ENCODE data around the gene PTPRN2.

Gene PTPRN2

DNA sequence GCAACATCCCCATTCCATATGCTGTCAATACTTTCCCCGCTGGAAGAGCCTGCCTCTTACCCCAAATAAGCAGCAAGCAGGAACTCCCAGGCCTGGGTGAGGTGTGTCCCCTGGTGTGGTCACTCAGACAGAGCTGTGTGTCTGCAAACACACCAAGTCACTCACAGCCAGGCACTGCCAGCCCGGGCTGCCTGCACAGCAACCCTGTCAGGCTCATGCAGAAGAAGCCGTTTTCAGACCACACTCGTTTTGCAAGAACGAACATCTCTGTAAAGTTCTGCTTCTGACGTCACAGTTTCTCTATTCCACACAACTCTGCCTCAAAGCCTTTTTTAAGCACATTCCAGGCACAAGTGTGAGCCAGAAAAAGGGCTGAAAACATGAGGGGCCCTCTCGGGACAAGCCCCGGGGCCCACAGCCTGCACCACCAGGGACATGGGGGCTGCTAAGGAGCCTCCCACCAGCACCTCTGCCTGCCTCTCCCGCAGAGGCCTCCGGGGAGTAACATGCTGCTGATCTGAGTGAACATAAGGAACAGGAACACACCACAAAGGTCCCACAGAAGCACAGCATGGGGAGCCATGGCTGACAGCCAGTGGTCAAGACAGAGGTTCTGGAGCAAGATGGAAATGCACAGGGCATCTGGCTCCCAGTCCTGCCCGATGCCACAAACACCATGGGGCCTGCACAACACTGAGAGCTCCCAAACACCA lies 11.4 kb downstream of the PTPRN2 start:
- DNase-seq, result no peak

DNA sequence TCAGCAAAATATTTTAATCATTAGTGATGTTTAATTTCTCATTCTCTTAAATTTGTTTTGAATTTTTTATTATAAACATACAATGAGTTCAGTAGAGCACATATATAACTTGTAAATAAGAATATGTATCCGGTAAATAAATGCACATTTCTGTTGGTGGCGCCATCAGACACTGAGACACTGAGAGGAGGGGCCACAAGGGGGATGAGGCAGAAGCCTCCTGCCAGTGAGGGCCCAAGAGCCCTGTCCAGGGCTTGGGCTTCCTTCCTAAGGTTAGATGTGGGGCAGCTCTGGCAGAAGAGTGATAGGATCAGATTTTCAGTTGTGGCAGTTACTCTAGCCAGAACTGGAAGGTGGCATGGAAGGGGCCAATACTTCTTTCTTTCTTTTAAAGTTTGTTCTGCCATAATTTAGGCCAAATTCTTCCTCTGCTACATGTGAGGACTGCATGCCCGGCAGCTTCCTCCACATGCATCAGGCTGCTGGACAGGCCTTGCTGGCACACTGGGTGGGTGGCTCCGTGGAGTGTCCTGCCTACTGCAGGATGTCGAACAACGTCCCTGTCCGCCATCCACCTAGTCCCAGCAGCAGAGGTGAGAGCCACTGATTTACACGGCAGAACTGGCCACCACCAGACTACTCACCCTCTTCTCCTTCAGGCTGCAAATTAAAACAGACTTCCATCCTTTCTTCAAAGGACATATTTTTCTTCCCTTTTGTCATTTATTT lies 13.2 kb downstream of the PTPRN2 start:
- no peak for DNase-seq

DNA sequence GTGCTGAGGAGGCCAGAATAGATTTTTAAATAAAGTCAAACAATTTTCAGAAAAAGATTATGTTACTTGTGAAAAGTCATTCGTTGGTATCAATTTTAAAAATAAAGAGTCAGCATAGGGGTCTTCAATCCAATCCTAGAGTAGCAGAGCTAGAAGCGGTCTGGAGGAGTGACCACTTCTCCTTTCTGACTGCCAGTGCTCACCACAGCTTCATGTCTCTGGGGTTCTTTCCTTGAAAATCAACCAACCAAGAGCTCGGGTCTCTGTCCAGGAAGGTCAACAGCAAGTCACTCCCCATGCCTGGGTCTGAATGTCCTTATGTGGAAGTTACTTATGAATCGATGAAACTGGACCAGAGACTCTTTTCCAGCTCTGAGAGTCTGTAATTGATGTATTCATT lies 14.3 kb downstream of the PTPRN2 start:
- DNase-seq, result no peak

DNA sequence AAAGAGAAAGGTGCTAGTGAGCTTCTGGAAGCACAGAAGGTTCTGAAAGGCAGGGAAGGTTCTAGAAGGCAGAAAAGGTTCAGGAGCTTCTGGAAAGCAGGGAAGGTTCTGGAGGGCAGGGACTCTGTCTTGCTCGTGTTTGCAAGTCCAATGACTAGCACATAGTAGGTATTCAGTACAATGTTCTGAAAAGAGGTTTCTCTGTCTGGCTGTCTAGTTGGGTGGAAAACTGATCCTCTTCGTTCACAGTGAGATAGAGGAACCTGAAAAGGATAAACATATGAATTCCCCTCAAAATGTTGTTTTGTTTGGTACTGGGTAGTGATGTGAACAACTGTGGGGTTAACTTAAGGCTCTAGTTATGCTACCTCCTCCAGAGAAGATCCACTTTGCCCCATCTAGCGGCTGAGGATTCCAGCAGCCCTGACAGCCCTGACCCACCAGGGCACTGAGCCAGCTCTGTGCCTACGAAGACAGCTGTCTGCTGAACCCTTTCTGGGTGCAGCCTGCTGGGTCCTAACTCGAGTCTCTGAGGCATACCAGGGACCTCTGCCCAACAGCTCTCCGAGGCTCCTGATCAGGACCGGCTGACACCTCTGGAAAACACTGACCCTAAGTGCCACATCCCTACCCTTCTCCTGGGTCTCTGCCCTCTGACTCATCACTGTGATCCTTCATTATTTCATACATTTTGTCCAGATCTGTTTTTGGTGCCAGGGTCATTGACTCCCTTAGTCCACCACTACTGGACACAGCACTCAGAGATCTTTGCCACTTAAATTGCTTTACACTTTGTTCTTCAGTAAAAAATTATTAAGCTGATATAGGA lies 15.4 kb downstream of the PTPRN2 start:
- no peak for DNase-seq

DNA sequence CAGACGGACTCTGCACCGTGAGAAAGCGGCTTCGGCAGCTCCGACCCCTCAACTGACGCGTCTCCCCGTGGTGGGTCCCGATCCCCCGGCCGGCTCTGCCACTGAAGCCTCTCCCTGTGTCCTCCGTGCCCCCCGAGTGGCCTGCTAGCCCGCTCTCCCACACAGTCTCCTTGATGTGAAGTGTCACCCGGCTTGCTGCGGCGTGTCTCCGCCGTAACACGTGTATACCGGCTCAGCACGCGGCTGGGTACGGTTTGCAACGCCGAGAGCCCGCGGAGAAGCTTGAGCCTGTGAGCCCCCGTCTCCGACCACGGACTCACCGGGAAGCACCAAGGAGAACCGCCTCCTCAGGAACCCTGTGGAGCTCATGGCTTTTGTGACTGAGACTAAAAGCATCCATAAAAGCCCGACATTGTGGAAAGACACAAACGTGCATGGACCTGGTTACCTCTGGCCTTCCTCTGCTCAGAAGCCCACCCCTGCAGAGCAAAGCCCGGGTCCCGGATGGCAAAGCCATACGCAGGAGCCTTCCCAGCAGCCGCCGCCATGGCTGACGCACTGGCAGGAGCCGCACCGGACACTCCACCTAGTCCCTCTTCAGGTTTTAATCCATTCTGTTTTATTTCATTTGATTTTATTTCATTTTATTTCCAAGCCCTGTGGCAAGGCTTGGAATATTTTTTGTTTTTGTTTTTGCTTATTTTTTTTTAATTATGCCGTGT lies 17.0 kb downstream of the PTPRN2 start:
- DNase-seq, result no peak

DNA sequence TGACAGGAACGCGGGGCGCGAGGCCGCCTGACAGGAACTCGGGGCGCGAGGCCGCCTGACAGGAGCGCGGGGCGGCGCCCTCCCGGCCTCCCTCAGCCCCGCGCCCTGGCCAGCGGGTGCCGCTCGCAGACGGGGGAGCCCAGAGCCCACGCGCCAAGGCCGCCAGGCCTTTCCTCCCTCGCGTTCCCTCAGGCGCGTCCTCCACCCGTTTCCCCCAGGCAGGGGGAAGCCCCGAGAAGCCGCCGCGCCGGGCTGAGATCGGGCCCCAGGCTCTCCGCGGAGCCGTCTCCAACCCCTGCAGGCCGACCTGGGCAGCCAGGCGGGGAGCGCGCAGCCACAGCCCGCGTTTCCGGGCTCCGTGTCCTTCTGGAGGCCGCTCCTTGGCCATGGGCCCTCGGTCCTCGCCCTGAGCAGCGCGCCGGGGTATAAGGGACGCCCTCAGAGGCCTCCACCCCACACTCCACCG lies 17.7 kb downstream of the PTPRN2 start:
- DNase-seq, result no peak

DNA sequence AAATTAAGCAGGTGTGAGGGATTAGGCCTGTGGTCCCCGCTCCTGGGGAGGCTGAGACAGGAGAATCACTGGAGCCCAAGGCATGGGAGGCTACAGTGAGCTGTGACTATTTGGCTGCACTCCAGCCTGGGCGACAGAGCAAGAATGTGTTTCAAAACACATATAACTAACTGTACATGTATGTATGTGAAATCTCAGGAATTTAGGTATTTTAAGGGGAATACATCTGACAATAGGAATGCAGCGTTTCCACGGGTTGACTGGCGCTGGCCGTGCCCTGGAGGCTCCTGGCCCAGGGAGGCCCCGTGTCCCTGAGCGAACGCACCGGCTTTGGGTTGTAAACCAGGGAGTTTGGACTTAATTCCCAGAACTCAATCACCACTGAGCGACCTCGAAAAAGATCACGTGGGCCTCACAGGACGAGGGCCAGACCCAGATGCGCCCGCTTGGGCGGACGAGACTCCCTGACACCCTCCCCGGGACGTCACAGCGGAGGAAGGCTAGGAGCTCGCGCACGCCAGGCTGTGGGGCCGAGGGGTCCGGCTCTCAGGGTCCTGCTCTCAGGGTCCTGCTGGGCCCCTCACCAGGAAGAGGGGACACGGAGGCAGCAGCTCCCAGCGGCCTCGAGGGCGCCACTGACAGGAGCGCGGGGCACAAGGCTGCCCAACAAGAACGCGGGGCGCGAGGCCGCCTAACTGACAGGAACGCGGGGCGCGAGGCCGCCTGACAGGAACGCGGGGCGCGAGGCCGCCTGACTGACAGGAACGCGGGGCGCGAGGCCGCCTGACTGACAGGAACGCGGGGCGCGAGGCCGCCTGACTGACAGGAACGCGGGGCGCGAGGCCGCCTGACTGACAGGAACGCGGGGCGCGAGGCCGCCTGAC lies 18.4 kb downstream of the PTPRN2 start:
- no peak for DNase-seq

DNA sequence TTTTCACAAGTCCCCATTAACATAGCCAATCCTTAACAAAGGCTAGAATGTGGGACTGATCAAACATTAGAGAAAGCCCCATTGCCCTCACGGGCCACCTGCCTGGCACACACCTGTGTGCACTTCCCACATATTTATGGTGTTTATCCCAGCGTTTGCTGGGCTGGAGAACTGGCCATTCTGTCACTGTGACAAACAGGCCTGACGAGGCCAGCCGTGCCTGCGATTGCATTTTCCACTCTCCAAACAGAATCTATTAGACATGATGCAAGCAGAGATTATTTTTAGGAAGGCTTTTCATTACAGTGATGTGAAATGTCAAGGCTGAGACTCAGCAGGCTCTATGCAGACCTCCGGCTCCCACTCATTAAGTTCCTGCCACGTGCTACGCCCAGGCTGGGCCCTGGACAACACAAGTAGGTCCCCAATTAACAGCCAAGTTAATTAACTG lies 20.4 kb downstream of the PTPRN2 start:
- no peak for DNase-seq

DNA sequence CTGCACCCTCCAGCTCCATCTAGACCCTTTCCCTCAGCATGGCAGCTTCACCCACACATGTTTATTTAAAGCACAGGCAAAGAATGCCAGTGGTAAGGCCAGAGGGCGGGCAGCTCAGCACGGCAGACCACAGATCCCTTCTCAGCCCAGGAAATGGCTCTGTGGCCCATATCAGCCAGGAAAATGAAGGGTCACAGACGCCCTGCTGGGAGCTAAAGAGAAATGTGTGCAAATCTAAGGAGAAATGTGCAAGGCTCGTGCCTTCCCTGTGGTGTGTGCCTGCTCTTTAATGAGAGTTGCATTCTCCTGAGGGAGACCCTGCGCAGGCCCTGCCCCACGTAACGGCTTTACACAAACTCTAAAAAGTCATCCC lies 23.0 kb downstream of the PTPRN2 start:
- no peak for DNase-seq

DNA sequence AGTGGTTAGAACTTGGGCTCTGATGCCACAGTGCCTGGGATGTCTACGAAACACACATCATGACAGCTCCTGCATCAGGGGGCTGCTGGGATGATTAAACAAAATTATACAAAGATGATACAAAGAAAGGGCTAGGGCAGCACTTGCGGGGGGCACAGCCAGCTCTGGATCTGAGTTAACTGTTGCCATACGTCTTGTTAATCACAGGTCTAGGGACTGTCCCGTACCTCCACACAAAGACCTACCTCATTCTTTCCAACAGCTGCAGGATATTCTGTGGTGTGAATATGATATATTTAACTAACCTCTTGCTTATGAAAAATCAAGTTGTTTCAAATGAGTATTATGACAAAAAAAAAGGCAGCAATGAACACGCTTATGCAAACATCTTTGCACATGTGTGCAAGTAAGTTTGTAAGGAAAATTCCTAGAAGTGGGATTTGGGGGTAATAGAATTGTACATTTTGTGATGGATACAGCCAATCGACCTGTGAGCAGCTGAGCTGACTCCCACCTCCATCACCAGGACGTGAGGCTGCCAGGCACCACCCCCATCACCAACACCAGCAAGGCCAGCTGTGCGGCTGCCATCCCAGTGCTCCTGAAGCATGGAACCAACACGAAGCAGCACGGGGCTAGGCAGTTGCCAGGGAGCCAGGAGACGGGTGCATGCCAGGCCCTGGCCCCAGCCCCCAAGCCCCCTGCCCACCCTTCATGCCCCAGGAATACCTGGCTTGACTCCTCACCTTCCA lies 23.5 kb downstream of the PTPRN2 start:
- DNase-seq, result no peak

DNA sequence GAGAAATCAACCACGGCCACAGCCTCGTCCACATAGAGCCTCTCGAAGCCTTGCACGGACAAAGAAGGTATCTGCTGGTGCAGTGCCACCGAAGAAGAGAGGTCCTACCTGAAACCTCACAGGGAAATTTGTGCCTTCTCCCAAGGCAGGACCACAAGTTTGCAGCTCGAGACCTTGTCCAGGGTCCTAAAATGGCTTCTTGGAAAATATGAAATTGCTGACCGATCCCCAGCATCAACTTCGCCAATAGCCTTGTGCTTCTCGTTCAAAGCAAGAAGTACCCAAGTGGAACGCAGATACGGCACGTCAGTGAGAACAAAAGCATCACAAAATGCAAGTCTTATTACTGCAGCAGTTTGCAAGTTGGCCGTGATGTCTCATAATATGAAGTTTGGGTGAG lies 24.6 kb downstream of the PTPRN2 start:
- DNase-seq, result no peak

DNA sequence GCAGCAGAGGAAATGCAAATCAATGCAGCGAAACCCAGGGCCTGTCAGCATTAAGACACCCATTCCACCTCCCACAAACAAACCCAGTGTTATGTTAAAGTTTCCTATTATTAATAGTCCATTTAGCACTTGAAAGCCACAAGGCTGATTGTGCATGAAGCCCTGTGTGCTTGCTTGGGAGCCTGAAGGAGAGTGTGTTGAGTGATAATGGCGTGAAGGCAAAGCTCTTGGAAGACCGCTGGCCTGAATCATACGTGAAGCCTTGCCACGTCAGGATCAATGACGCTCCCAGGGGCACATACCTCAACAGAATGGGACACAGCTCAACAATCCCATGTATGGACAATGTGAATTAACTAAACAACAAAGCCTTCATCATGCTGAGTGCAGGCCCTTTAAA lies 25.1 kb downstream of the PTPRN2 start:
- no peak for DNase-seq

DNA sequence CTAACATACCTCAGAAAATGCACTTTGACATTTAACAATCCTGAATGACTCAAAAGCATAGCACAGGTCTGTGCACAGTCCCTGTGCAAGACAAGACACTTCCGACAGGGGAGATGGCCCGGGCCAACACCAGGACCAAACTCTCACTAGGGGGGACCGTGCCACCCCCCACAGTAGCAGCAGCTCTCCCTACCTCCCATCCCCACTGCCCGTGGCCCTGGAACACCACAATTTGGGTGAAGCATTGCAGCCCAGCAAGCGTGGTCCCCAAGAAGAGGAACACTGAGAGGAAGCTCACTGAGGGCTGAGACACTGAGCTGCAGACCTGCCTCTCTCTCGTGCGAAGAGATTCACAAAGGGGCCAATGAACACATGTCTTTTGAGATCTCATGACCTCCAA lies 26.0 kb downstream of the PTPRN2 start:
- no peak for DNase-seq

DNA sequence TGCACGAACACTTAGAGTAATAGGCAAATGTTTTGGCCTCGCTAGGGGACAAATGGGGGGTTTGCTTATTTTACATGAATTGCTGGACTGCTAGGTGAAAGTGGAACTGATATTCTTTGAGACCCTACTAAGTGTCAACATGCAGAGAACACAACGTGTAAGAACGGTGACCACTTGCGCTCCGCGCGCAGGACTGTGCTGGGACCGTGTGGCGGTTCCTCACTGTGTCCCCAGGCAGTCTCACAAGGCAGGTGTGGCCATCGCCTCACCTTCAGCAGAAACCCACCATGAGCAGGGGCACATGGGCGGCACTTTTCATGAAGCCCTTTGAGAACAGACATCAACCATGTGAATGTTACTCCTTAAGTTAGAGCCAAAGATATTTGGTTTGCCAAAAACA lies 27.2 kb downstream of the PTPRN2 start:
- DNase-seq, result no peak

DNA sequence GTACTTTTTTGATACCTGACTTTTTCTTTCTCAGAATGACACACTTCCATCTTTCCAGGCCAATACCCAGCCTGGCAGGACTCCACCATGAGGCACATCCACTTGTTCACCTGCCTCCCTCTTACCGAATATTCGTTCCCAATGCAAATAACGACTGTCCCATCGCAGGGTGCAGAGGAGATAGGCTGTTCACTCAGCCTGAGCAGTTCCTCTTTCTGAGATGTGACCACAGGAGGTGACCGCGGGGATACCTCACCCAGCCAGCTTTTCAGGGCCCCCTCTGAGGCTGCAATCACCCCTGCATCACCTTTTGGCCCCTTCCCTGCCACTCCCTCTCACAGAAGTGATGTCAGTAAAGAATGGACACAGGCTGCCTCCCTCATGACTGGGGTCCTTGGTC lies 28.3 kb downstream of the PTPRN2 start:
- no peak for DNase-seq

DNA sequence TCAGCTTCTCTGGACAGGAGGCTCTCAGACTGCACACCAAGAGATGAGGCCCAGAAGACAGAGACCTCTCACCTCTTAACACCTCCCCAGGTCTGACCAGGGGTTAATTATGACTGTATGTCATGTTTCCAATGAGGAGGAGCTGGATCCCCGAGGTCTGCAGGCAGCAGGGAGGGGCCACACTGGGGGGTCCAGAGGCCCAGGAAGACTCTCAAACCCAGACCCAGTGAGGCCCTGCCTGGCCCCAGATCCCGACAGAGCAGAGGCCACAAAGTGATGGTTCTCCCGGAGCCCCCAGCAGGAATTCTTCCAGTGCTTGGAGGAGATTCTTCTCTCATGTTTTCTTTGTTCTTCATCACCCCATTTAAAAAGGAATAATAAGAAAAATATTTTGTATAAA lies 28.8 kb downstream of the PTPRN2 start:
- no peak for DNase-seq

DNA sequence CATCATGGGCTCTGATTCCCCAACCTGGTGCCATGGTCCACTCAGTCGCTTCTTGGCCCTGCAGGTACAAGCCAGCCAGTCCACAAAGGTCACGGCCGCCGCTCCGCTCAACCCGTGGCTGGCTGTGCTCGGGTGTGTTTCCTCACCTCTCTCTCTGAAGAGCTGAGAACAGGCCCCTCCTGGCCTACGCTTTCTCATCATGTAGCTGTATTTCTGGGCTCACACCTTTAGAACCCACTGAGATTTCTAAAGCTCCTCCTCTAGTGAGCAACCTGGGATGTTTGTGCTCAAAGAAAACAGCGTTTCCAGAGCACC lies 30.2 kb downstream of the PTPRN2 start:
- DNase-seq, result no peak

DNA sequence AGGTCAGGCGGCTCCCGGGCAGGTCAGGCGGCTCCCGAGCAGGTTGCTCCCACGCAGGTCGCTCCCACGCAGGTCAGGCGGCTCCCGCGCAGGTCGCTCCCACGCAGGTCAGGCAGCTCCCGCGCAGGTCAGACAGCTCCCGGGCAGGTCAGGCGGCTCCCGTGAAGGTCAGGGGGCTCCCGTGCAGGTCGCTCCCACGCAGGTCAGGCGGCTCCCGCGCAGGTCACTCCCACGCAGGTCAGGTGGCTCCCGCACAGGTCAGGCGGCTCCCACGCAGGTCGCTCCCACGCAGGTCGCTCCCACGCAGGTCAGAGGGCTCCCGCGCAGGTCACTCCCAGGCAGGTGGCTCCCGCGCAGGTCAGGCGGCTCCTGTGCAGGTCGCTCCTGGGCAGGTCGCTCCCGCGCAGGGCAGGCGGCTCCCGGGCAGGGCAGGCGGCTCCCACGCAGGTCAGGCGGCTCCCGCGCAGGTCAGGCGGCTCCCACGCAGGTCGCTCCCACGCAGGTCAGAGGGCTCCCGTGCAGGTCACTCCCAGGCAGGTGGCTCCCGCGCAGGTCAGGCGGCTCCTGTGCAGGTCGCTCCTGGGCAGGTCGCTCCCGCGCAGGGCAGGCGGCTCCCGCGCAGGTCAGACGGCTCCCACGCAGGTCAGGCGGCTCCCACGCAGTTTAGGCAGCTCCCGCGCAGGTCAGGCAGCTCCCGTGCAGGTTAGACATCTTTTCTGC lies 30.7 kb downstream of the PTPRN2 start:
- DNase-seq, result no peak

DNA sequence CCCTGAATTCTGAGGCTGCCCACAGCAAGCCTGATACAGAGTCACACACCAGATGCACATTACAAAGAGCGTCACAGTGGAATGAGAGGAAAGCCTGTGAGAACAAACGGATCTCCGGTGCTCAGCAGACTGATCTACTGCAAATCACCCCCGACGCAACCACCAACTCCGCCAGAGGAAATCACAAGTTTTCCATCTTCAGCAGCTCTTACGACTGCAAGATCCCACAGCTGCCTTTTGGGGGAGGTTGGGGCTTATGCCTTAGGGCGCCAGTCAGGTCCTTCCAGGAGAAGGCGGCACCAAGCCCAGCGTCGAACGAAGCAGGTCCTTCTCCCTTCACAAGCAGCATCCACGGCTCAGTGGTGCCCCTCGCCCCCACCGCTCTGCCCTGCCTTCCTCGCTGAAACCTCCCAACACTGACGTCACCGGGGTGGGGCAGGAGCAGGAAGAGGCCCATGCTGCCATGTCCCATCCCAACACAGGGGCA lies 32.5 kb downstream of the PTPRN2 start:
- no peak for DNase-seq

DNA sequence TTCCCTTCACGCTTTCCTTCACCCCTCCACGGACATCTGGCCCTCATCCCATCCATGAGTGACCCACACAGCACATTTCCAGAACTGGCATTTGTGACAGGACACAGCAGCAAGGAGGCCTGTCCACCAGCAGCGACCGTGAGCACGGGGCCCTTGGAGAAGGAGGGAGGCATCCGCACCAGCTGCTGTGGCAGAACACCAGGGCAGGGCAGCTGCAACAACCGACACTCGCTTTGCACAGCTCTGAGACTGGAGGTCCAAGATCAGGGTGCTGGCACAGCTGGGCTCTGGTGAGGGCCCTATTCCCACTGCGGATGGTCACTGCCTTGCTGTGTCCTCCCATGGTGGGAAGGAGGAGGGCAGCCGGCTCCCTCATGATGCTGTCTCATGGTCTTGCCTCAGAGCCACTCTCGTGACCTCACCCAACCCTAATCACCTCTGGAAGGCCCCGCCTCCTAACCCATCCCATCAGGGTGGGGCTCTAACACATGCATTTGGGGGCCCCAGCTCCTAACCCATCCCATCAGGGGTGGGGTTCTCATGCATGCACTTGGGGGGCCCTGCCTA lies 36.7 kb downstream of the PTPRN2 start:
- DNase-seq, result no peak

Data from effector CD4-positive, alpha-beta T cell (primary cell).